HUDEP-2 (cell line): ENCODE data around the gene NOTCH1.
"Not testable (repeated sequence)": the region's sequence is repeated elsewhere in the genome, so short reads cannot be mapped to it uniquely, and the experiment has no call there.

ENCODE experiments used
- DNase-seq, 76 experiments: peaks; one replicate each; lab custom pipeline; 2025; ENCODE audit not compliant: unreplicated experiment in 76 of 76; lab: John Stamatoyannopoulos, UW

Gene NOTCH1

DNA sequence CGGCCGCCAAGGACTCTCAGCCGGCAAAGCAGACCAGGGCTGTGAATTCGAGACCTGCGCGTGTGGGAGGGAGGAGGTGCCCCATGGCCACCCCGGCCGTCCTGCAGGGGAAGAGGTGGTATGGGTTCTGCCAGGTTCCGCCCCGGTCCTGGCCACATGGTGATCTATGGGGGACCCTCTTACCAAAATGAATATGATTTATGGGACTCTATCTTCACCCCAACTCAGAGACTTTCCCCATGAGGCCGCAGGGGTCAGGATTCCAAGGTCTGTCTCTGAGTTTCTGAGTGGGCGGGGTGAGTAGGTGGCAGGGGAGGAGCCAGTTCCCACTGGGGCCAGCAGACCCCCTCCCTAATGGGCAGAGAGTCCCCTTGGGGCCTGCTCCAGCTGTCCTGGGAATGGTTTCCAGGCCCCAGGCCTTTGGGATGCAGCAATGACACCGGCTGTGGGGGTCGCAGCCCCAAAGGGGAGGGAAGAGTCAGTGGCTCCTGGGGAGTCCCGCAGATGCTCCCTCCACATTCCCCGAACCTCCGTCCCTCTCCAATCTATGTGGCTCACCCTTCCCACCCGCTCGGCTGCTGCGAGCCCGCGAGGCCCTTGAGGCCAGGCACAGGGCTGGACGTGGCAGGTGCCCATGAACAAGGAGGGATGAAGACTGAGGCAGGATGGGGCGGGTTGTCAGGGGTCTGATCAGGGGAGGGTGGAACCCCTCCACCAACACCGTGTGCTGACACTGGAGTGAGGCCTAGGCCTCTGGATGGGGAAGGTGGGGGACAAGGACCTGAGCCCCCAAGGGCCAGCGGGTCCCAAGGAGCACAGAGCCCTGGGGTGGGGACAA is 20.1 kb upstream of the NOTCH1 start:
- no peak for DNase-seq

- DNase-seq, result no peak
These were observed 19.4 kb upstream of the NOTCH1 start for GRCh38 chr9:136565086-136565714.

GRCh38 chr9:136564379-136564988 is 18.6 kb upstream of the NOTCH1 start:
- DNase-seq, result peak in 1 of 76 experiments; percentile 15

- no peak for DNase-seq
These were observed 17.9 kb upstream of the NOTCH1 start for GRCh38 chr9:136563646-136564325.

GRCh38 chr9:136562746-136563495 is 17.1 kb upstream of the NOTCH1 start:
- no peak for DNase-seq

DNA sequence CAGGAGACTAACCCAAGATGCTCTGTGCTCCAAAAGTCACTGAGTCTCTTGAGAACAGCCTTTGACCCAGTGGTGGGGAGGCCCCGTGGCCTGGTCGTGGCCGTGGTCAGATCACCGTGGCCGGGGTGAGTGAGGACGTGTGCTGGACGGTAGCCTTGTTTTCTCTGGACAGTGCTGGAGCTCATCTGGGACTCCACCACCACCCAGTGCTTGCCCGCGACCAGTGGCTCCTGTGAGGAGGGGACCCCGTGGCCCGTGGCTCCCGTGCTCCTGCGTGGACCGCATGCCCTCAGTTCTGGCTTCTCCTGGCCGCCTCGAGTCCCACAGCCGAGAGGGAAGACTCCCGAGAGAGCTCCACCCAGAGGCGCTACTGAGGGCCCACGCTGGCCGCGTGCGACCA is 15.9 kb upstream of the NOTCH1 start:
- DNase-seq, result no peak

- DNase-seq, result no peak
These were observed 14.7 kb upstream of the NOTCH1 start for GRCh38 chr9:136560586-136560985.

DNA sequence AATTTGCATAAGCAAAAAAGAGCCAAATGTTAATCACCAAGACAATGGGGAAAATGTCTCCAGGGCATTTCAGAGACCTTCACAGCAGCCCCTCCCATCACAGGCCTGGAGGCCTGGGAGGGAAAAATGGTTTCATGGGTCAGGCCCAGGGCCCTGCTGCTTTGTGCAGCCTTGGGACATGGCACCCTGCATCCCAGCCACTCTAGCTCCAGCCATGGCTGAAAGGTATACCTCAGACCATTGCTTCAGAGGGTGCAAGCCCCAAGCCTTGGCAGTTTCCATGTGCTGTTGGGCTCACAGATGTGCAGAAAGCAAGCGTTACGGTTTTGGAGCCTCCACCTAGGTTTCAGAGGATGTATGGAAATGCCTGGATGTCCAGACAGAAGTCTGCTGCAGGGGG is 13.5 kb upstream of the NOTCH1 start:
- not testable (repeated sequence) for DNase-seq

DNA sequence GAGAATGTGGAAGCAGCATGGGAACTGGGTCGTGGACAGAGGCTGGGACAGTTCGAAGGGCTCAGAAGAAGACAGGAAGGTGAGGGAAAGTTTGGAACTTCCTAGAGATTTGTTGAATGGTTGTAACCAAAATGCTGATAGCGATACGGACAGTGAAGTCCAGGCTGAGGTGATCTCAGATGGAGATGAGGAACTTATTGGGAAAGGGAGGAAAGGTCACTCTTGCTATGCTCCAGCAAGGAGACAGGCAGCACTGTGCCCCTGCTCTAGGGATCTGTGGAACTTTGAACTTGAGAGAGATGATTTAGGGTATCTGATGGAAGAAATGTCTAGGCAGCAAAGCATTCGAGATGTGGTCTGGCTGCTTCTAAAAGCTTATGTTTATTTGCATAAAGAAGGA is 13.0 kb upstream of the NOTCH1 start:
- DNase-seq, result not testable (repeated sequence)

DNA sequence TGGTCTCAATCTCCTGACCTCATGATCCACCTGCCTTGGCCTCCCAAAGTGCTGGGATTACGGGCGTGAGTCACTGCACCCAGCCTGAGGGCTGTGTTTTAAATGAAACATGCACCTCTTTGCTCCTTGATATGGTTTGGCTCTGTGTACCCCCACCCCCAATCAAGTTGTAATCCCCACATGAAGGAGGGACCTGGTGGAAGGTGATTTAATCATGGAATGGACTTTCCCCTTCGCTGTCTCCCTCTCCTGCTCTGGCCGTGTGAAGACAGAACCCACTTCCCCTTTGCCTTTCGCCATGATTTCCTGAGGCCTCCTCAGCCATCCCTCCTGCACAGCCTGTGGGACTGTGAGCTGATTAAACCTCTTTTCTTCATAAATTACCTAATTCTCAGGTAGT is 12.5 kb upstream of the NOTCH1 start:
- DNase-seq, result no peak

DNA sequence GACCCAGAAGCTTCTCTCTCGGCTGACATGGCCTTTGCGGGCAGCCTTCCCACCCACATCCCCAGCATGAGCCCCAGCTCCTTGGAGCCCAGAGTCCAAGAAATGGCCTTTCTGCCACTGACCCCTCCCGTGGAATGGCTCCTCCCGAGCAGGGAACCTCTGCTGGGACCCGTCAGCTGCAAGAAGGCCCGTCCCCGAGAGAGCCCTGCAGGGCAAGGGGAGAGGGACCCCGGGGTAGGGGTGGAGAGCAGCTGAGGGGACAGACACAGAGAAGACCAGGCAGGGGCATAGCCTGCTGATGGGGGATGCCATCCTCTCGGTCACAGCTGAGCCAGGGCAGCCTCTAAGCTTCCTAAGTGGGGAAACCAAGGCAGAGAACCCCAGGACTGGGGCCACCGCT is 11.2 kb upstream of the NOTCH1 start:
- DNase-seq, result no peak

DNA sequence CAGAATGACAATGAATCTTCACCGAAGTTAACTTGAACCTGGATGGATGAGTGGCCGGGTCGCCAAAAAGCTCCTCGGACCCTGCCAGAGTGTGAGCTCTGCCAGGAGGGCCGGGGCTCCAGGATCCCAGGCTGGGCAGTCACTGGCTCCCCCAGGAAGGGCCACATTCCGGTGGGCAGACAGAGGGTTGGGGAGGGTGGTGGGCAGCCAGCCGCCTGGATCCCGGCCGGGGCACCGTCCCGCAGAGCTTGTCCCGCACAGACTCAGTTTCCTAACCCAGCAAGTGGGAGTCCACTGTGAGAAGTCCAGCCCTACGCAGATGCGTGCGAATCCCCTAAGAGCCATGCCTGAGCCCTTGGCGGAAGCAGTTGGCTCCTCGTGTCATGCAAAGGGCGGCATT is 10.3 kb upstream of the NOTCH1 start:
- DNase-seq, result no peak

- DNase-seq, result no peak
These were observed 9.0 kb upstream of the NOTCH1 start for GRCh38 chr9:136554870-136555269.

DNA sequence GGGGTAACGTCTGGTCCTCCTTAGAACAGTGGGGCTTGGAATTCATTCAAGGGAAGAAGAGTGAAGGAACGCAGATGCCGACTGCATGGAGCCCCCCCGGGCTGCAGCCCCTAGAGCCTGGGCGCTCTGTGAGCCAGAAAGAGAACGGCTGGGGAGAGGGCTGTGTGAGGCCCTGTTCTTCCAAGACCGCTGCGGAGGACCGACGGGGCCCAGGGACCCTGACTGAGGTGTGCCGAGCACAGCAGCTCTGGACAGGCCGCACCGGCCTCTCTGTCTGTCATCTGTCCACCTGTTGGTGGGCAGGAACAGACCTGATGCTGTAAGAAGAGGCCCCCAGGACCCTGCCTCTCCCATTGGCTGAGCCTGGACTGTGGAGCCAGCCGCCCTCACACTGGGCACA is 7.7 kb upstream of the NOTCH1 start:
- DNase-seq, result no peak

GRCh38 chr9:136552117-136552703 is 6.4 kb upstream of the NOTCH1 start:
- no peak for DNase-seq

DNA sequence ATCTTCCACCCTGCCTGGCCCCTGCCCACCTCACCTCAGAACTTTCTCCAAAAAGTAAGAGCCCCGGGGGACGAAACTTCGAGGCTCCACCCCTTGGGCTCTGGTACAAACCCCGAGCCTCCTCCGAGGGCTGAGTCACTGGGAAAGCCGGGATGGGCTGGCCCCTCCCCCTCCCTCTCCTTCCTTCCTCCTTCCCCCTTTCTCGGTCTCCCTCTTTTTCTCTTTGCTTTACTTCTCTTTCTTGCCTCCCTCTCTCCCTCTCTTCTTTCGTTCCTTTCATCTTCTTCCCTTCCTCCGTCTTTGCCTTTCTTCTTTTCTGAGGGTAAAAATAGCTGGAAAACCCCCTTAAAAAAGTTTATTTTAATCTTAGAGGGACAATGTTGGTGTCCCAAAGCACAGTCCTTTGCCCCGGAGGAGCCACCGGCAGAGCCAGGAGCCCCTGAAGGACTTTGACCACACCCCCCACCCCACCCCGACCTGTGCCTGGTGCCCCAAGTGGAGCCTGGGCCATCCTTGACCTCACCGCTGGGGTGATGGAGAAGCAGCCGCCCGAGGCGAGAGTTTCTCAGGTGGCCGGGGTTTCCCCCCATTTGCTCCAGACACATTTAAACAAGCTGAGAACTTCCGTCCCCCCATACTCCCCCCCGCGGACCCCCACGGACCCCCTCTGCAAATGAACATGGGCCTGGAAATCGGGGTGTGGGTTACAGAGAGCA is 5.7 kb upstream of the NOTCH1 start:
- DNase-seq, result no peak

DNA sequence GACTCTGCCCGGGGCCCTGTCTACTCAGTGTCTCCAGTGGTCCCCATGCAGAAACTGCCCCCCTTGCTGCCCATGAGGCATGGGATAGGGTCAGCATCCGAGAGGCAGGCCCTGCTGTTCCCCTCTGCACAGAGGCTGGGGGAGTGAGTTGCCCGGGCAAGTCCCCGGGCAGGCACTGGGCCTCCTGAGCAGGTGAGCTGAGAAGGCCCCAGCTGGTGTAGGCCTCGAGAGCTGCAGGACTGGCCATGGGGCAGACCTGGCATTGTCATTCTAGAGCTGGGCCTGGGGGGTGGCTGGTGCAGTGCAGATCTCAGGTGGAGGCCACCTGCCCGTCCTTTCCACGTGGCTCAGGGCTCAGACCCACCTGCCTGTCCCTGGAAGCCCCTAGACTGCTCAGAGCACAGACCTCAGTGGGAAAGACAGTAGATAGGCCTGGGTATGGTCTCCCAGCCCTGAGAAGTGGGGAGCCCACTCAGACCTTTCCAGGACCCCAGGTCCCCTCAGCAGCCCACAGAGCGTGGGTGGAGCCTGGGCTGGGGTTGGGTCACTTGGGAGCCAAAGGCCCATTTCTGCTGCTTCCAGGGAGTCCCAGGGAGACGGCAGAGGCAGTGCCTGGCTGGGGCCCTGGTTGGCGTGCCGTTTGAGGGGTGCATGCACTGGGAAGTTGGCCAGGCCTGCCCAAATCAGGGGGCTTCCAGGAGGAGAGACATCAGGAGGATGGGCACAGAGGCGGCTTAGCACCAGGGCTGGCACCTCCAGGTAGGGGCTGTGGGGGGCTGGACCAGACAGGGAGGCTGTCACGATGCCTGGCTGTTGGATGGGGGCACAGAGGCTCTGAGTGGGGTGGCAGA is 4.8 kb upstream of the NOTCH1 start:
- no peak for DNase-seq

- DNase-seq, result no peak
These were observed 3.4 kb upstream of the NOTCH1 start for GRCh38 chr9:136549010-136549980.
